RWPE2 (cell line): ENCODE data around the gene NEK6.

ENCODE experiments used
- ATAC-seq: fragments of 200-7000 bp; cut with Tn5 transposase; 3 replicates; pipeline ENCODE4 v1.9.1; 2021; ENCODE audit warnings: low read depth
- DNase-seq: peaks from one replicate; pipeline ENCODE4 v3.0.0-alpha.2; 2020; ENCODE audit warnings: low spot score
- H3K27ac ChIP-seq: fragments of 450-650 bp; 2 replicates; pipeline ENCODE4 v1.5.1; 2017; ENCODE audit warnings: mild to moderate bottlenecking; ENCODE audit not compliant: poor library complexity, severe bottlenecking
- H3K27me3 ChIP-seq: fragments of 250-450 bp; sonication (Bioruptor Pico); 2 replicates; pipeline ENCODE4 v1.5.1; 2021; ENCODE audit warnings: mild to moderate bottlenecking, moderate library complexity; ENCODE audit not compliant: insufficient read depth, poor library complexity, severe bottlenecking
- H3K36me3 ChIP-seq: fragments of 250-450 bp; sonication (Bioruptor Pico); 2 replicates; pipeline ENCODE4 v1.5.1; 2020; ENCODE audit warnings: low read depth, mild to moderate bottlenecking, moderate library complexity
- H3K4me1 ChIP-seq: fragments of 250-450 bp; sonication (Bioruptor Pico); 2 replicates; pipeline ENCODE4 v1.5.1; 2021; ENCODE audit warnings: mild to moderate bottlenecking, moderate library complexity; ENCODE audit not compliant: insufficient read depth, poor library complexity, severe bottlenecking
- H3K4me3 ChIP-seq: fragments of 250-450 bp; sonication (Bioruptor Pico); 2 replicates; pipeline ENCODE4 v1.5.1; 2021; ENCODE audit warnings: mild to moderate bottlenecking, moderate library complexity; ENCODE audit not compliant: severe bottlenecking
- H3K9me3 ChIP-seq: fragments of 250-450 bp; sonication (Bioruptor Pico); 2 replicates; pipeline ENCODE4 v1.5.1; 2021; ENCODE audit warnings: mild to moderate bottlenecking, moderate library complexity; ENCODE audit not compliant: severe bottlenecking
- TF ChIP-seq, protein P1 (sequence below): fragments of 450-650 bp; IDR thresholded peaks from one replicate; pipeline ENCODE4 v1.5.1; 2017; ENCODE audit warnings: mild to moderate bottlenecking, moderate library complexity; ENCODE audit not compliant: poor library complexity, severe bottlenecking

NEK6 gene

DNA sequence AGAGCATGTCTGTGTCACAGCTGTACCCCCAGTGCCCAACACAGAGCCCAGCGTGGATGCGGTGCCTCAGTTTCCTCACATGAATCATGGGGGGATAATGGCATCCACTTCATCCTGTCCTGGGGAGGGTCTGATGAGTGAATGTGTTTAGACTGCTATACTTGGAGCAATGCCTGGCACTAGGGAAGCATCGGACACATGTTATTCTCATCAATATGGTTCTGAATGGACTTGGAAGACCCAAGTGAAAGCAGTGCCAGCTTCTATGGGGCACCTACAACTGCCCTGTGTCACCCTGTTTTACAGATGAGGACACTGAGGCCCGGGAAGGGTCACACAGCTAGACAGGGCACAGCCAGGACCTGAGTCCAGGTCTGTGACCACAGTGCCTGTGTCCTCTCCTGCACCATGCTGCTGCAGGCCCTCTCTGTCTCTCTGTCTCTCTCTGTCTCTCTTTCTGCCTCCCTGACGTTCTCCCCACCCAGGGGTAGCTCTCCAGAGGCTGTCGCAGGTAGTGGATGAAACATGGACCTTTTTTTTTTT lies 42.3 kb upstream of the NEK6 start:
- Histone ChIP-seq H3K4me1 (peaks cover 2% of the 10 kb centered on the region), H3K9me3 (no peaks in the 10 kb centered on the region), H3K27me3 (no peaks in the 10 kb centered on the region), H3K36me3 (no peaks in the 10 kb centered on the region), H3K27ac (no peak overlapping the region), H3K4me3 (no peak overlapping the region)
- TF ChIP-seq, protein P1, sequence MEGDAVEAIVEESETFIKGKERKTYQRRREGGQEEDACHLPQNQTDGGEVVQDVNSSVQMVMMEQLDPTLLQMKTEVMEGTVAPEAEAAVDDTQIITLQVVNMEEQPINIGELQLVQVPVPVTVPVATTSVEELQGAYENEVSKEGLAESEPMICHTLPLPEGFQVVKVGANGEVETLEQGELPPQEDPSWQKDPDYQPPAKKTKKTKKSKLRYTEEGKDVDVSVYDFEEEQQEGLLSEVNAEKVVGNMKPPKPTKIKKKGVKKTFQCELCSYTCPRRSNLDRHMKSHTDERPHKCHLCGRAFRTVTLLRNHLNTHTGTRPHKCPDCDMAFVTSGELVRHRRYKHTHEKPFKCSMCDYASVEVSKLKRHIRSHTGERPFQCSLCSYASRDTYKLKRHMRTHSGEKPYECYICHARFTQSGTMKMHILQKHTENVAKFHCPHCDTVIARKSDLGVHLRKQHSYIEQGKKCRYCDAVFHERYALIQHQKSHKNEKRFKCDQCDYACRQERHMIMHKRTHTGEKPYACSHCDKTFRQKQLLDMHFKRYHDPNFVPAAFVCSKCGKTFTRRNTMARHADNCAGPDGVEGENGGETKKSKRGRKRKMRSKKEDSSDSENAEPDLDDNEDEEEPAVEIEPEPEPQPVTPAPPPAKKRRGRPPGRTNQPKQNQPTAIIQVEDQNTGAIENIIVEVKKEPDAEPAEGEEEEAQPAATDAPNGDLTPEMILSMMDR, result no peak
- DNase-seq (peak; percentile 23), ATAC-seq (no peak)

- no peak overlapping the region for H3K27ac ChIP-seq
- H3K27me3 ChIP-seq, result no peaks in the 10 kb centered on the region
- H3K36me3 ChIP-seq, result no peaks in the 10 kb centered on the region
- H3K4me1 ChIP-seq, result peaks cover 2% of the 10 kb centered on the region
- no peak overlapping the region for H3K4me3 ChIP-seq
- TF ChIP-seq, protein P1, result no peak
- no peak for ATAC-seq
- H3K9me3 ChIP-seq, result no peaks in the 10 kb centered on the region
- peak; percentile 14 for DNase-seq
Observed at GRCh38 chr9:124215956-124216355, 41.8 kb upstream of the NEK6 start.

DNA sequence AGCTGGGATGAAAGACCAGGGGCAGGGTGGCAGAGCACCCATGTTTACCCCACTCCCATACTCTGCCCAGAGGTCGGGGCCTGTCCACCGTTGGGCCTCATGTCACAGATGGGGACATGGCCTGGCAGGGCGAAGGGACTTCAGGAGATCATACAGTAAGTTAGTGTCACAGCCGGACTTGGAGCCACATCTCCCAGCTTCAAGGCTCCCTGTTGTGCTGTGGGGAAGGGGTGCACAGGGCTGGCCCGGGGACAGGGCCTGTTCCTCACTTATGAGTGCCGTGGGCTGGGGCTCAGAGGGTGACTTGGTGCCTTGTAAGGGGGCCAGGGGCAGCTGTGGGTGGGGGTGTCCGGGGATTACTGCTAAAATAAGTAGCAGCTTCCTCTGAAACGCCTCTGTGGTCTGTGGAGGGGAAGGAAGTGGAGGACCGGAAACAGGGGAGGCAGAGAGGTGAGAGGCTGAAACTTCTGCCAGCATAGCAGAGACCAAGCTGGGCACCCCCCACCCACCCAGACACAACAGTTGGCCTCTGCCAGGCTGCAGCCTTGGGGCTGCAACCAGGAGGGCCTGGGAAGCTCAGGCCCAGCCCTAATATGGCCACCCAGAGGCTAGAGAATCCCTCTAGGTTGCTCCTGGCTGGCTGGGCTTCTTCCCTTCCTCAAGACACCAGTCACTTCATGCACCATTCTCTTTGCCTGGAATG lies 41.1 kb upstream of the NEK6 start:
- TF ChIP-seq, protein P1, result no peak
- H3K27me3 ChIP-seq, result no peaks in the 10 kb centered on the region
- H3K4me3 ChIP-seq, result no peak overlapping the region
- H3K36me3 ChIP-seq, result no peaks in the 10 kb centered on the region
- no peak overlapping the region for H3K27ac ChIP-seq
- DNase-seq (peak; percentile 51), ATAC-seq (no peak)
- peaks cover 2% of the 10 kb centered on the region for H3K4me1 ChIP-seq
- H3K9me3 ChIP-seq, result no peaks in the 10 kb centered on the region

DNA sequence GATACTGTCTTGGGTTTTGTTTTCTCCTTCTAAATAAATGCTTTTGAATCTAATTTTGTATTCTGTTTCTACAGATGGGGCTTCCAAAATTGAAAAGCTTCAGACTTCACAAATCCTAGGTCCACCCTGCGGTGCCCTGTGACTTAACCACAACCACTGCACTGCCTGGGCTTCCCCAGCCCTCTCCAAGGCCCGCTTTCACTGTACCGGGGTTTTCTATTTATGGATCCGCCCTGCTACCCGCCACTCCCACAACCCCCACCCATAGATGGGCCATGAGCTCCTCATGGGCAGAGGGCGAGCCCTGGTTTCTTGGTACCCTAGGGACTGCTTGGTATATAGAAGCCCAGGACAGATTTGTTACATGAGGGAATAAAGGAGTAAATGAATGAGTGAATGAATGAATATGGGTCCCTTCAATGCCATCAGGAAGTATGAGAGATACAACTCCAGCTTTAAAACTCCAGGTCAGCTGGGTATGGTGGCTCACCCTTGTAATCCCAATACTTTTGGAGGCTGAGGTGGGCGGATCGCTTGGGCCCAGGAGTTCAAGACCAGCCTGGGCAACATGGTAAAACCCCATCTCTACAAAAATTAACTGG lies 39.8 kb upstream of the NEK6 start:
- no peak overlapping the region for H3K4me3 ChIP-seq
- peak; percentile 32 for DNase-seq
- no peaks in the 10 kb centered on the region for H3K9me3 ChIP-seq
- no peaks in the 10 kb centered on the region for H3K36me3 ChIP-seq
- no peak overlapping the region for H3K27ac ChIP-seq
- no peaks in the 10 kb centered on the region for H3K4me1 ChIP-seq
- TF ChIP-seq, protein P1, result no peak
- no peaks in the 10 kb centered on the region for H3K27me3 ChIP-seq
- ATAC-seq, result no peak

DNA sequence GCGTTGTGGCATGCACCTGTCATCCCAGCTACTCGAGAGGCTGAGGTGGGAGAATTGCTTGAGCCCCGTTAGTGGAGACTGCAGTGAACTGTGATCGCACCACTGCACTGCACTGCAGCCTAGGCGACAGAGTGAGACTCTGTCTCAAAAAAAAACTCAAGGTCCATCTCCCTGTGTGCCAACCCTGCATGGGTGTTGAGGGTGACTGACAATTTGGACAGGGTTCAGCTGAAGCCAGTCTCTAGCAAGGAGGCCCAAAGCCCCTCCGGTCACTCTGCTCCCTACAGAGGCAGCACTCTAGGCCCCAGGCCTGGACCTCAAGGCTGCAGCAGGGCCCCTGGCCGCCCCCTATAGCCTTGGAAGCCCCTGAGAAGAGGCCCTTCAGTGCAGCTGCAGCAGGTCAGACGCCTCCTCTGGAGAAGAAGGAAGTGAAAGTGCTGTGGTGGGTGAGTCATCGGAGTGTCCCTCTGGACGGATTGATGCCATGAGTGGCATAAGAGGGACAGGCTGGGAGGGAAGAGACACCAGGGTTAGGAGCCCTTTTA lies 39.2 kb upstream of the NEK6 start:
- H3K4me1 ChIP-seq, result no peaks in the 10 kb centered on the region
- DNase-seq (peak; percentile 24), ATAC-seq (0 out of 3 replicates have a peak, but pooled peaks have one; percentile 22)
- H3K36me3 ChIP-seq, result no peaks in the 10 kb centered on the region
- no peaks in the 10 kb centered on the region for H3K9me3 ChIP-seq
- TF ChIP-seq, protein P1, result no peak
- no peaks in the 10 kb centered on the region for H3K27me3 ChIP-seq
- H3K27ac ChIP-seq, result no peak overlapping the region
- H3K4me3 ChIP-seq, result no peak overlapping the region
